DMS153 (cell line): ENCODE measurements around the gene CTAG1A.
A peak's percentile ranks its signal among the peaks of the same experiment; 100 is the strongest.
"Not testable (repeated sequence)": the region's sequence is repeated elsewhere in the genome, so short reads cannot be mapped to it uniquely, and the experiment has no call there.

ENCODE experiments used
- DNase-seq: peaks from one replicate; lab custom pipeline; 2025; lab: John Stamatoyannopoulos, UW

The CTAG1A gene

DNA sequence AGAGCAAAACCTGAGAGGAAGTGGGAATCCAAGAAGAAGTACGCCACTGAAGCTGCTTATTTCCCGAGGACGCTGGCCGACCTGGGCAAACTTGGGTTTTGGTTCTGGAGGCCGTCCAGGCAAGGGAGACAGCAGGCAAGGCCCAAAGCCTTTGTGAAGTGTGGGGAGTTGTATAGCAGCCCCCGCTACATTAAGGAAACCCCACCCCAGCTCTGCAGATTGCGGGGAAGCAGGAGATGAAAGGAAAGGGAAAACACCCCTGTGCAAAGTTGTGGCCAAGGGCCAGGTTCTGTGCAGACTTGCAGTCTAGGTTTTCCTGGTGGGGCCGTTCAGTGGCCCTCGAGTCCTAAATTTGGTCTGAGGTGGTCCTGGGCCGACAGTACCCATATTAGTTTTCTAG lies 11.9 kb upstream of the CTAG1A start:
- not testable (repeated sequence) for DNase-seq

DNA sequence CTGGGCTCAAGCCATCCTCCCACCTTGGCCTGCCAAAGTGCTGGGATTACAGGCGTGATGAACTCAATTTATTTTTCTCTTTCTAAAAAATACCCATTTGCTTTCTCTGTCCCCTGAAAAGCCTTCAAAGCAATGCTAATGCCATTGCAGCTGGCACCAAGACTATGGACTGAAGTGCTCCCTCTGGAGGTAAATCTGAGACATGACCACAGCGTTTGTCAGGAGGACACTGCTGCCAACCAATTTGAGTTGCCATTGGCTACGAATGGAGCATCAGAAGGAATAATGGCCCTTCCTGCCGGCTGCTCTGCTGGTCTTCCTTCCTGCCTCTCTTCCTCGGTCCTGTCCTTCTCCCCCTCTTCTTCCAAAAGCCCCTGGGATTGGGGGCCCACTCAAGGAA lies 9.9 kb upstream of the CTAG1A start:
- DNase-seq: not testable (repeated sequence)

DNA sequence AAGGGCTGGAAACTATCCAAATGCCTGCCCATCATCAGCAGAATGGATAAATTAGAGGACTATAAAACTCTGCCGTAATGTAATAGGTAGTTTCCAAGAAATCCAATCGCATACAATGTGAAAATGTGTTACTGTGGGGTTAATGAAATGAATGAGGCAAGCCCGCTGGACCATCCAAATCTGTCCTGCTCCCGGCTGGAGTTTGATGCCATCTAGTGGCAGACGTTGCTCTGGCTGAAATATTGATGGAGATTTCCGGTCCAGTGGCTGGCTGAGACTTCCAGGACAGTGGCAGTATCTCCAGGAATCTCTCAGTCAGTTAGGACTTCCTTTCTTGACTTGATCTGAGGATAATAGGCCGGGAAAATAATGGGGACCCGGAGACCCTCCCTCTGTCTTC lies 1.9 kb upstream of the CTAG1A start:
- DNase-seq: not testable (repeated sequence)

DNA sequence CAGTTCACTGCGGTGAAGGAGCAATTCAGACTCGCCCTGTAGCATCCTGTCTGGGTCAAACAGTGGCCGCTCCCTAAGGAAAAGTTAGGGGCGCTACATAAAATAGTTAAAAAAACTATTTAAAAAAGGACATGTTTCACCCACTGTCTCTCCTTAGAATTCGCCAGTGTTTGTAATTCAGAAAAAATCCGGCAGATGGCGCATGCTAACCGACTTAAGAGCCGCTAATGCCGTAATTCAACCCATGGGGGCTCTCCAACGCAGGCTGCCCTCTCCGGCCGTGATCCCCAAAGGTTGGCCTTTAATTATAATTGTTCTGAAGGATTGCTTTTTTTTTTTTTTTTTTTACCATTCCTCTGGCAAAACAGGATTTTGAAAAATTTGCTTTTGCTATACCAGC lies 5.5 kb downstream of the CTAG1A start:
- not testable (repeated sequence) for DNase-seq

DNA sequence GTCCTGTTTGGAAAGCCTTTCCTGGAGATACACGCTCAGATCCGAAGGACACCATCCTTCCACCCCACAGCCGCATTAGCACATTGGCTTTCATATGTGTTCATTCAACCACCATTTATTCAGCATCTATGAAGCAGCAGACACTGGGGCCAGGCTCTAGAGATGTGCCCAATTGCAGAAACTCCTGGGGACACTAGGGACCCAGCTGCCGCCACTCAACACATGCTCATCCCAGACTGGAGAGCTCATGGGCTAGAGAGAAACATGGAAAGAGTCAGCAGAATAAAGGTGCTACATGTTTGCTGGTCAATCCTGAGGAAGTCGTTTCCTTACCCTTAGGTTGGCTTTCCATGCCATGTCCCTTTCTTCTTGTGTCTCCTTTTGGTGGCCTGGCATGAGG lies 7.6 kb downstream of the CTAG1A start:
- DNase-seq: no peak

DNA sequence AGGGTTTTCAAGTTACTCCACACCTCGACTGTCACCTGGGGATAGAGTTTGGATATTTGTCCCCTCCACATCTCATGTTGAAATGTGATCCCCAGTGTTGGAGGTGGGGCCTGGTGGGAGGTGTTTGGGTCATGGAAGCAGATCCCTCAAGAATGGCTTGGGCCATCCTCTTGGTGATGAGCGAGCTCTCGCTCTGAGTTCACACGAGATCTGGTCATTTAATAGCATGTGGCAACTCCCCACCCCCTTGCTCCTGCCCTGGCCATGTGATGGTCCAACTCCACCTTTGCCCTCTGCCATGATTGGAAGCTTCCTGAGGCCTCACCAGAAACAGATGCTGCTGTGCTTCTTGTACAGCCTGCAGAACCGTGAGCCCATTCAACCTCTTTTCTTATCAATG lies 8.3 kb downstream of the CTAG1A start:
- no peak for DNase-seq

DNA sequence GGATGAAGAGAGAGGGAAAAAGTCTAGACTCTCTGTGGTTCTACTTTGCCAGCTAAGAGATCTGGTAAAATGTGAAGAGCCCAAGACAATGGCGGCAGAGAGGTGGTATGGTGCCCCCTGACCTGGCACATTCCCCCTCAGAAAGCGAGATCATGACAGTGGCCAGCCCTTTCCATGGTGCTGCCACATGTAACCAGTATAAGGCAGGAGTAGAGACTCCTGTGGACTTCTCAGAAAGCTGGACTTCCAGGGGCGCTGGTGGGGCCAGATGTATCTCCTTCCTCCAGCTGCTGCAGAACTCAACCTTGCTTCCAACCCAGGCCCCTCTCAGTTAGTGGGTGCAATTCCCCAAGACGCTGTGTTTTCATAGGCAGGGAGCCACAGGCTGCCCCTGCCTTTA lies 9.6 kb downstream of the CTAG1A start:
- no peak for DNase-seq

DNA sequence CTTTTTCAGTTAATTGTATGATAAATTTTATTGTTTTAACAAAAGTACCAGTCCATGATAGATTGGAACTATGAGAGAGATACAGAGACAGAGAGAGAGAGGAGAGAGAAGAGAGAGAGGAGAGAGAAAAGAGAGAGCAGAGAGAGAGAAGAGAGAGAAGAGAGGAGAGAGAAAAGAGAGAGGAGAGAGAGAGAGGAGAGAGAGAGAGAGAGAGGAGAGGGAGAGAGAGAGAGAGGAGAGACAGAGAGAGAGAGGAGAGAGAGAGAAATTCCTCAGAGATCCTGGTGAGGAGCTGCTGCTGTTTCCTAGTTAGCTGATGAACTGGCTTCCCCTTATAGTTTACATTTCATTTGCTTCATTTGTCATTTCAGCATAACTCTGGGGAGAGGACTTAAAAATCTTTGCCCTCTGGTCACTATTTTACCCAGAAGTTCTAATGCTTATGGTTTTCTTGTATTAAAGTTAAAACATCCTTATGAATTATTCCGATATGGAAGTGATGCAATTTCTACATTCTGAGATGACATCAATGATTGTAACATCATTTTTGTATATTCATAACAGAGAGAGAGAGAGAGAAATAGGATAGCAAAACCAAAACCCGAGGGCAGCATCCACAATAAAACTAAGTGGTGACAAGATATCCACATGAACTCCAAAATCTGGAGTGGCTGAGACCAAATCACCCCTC lies 10.8 kb downstream of the CTAG1A start:
- DNase-seq: no peak

DNA sequence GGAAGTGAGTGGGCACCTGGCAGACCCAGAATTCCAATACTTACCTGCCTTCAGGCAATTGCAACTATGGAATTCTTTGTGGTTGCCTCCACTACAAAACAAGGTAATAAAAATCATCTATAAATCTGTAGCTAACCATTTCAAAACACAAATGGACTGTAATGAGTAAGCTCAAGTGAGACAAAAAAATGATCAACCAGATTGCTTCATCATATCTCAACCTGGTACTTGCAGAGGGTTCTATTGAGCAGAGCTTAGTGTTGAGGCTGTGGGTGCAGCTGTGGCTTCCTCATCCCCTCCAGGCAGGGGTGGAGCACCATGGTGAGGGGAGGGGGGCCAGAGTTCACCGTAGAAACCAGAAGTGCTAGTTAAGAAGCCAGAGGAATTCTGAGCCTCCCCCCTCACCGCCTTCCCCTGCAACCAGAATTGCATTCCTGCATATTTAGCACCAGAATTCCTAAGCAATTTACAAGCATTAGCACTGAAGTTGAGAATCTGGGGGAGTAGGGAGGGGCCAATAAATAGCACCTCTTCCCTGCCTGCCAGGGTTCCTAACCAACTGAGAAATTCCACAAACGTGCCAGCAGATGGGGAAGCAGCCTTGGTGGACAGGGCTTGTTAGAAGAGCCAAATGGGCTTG lies 11.5 kb downstream of the CTAG1A start:
- DNase-seq: no peak

DNA sequence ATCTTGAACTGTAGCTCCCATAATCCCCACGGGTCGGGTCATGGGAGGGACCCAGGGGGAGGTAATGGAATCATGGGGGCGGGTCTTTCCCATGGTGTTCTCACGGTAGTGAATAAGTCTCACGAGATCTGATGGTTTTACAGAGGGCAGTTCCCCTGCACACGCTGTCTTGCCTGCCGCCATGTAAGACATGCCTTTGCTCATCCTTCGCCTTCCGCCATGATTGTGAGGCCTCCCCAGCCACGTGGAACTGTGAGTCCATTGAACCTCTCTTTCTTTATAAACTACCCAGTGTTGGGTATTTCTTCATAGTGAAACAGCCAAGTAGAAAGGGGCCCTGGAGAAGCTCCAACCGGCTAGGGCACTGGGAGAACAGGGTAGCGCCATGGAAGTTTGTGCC lies 12.3 kb downstream of the CTAG1A start:
- no peak for DNase-seq

DNA sequence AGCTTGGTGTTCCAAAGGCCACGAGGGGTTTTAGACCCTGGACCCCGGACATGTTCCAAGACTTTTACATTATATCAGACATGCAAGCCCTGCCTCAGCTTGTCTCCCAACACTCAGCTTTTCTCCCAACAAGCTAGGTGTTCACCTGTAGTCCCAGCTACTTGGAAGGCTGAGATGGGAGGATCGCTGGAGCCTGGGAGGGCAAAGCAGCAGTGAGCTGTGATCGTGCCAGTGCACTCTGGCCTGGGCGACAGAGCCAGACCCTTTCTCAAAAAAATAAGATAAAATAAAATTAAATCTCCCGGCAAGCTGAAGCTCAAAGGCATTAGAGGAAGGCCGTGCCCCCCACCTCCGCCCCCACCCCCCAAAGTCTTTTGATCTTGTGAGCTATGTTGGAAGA lies 13.7 kb downstream of the CTAG1A start:
- DNase-seq: no peak

DNA sequence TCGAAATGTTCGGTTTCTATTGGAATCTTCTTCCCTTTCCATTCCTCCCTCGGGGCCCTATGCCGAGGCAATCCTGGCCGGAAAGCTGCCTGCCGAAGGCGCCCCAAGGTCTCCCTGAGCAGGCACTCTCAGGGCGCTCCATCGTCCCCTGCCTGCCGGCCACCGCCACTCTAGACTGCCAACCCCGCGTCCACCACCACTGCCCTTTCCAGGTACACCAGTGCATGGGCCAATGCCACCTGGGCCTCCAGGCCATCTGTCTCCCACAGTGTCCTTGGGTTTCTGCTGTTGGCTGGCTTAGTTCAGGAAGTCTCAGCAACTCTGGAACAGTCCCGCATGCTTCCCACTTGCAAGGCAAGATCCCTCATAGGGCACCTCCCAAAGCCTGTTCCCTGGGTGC lies 14.6 kb downstream of the CTAG1A start:
- DNase-seq: no peak

DNA sequence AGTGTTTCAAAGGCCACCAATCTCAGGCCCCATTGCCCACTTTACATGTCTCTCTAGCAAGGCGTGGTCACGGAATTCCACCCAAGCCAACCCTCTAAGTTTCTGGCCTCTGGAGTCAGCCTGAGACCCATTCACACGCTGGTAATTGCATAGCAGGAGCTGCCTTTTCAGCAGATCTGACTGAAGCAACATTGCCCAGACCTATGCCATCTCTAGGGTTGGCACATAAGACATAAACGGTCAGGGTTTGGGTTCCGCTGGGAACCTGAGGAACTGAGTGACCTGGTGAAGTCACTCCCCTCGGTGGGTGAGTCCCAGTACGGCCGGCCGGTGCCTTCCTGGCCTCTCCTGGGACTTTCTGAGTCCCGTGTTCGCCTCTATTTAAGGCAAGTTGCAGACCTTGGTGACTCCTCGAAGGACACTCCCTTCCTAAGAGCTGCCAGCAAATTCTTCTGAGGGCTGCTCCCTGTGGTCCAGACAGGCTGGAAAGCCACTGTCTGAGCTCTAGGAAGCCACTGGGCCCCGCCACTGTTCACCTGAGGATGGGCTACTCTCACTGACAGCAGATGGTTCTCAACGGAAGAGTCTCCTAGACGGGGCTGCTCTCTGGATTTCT lies 15.9 kb downstream of the CTAG1A start:
- DNase-seq: no peak

DNA sequence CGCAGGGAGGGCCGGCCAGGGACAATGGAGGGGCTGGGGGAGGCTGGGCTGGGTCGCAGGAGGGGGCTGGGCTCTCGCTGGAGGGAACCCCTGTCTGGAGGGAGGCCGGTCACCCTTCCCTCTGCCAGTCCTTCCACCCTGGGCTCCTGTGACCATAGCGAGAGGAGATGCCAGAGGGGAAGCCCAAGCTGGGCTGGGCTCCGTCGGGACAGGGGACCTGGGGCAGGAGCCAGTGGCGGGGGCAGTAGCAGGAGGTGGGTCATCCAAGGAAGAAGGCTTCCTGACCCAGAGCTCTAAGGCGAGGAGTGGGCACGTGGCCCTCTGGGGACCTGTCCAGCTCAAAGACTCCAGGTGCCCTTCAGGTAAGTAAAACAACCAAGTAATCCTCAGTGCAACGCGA lies 17.3 kb downstream of the CTAG1A start:
- DNase-seq: no peak

DNA sequence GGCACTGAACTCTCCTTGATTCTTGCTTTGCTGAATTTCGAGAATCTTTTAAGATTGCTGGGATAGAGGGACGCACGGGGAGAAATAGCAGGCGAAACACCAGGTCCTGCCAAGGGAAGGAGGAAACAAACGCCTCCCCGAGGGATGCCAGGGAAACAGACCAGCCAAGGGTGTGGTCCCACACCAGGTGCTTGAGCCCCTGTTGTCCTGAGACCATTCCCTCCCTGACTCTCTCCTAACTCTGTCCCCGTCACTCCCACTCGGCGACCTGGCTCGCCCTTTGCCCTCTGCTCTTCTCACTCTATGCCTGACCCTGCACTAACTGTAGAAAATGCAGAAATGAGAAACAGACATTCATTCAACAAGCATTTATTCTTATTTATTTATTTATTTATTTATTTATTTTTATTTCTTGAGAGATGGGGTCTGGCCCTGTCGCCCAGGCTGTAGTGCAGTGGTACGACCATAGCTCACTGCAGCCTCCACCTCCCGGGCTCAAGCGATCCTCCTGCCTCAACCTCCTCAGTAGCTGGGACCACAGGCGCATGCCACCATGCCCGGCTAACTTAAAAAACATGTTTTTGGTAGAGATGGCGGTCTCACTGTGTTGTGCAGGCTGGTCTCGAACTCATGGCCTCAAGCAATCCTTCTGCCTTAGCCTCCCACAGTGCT lies 18.0 kb downstream of the CTAG1A start:
- DNase-seq: no peak

DNA sequence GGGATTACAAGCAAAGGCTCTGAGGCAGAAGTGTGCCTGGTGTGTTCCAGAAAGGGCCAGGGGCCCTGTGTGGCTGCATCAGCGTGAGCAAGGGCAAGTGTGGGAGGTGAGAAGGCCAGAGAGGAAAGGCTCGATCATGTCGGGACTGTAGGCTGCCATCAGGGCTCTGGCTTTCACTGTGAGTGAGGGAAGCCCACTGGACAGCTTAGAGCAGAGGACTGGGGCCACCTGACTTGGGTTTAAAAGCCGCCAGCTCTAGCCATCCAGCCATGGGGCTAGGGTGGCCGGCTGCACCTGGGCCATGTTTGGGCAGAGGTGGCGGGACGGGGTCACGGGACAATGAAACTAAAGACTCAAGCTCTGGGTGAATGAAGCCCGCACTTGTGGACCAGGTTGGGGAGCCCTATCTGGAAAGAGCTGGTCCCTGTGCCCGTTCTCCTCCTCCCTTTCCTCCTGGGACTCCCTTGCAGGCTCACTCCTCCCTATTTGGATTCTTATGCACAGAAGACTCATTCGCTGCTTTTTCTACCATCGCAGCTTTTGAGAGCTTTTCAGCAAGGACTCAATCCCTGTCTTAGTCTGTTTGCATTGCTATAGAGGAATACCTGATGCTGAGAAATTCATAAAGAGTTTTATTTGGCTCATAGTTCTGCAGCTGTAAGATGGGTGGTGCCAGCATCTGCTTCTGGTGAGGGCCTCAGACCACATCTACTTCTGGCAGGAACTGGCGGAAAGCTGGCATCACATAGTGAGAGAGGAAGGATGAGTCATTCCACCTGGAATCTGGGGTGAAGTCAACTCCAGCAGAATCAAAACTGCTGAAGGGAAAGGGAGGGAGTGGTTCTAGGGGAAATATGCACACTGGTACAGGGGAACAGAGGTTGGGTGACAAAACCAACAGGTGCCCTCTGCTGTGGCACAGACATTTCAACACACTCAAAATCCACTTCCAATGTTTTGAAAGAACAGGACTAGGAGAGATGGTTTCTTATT lies 18.8 kb downstream of the CTAG1A start:
- peak; percentile 24 for DNase-seq

DNA sequence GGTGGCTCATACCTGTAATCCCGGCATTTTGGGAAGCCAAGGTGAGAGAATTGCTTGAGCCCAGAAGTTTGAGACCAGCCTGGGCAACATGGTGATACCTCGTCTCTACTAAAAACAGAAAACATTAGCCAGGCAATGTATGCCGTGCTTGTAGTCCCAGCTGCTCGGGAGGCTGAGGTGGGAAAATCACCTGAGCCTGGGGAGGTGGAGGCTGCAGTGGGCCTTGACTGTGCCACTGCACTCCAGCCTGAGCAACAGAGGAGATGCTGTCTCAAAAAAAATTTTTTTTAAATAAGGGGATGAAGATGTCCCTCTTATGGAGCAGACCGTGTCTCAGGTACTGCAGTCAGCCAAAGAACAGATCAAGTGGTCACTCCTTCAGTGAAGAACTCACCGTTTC lies 20.6 kb downstream of the CTAG1A start:
- no peak for DNase-seq

DNA sequence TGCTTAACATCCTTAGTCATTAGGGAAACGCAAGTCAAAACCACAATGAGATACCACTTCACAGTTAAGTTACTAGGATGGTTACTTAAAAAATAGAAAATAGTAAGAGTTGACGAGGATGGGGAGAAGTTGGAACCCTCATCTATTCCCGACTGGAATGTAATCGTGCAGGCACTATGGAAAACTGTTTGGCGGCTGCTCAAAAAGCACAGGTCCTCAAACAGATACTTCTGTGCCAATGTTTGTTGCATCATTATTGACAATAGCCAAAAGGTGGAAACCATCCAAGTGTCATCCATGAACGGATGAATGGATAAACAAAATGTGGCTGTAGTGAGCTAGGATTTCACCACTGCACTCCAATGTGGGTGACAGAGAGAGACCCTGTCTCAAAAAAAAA lies 22.4 kb downstream of the CTAG1A start:
- DNase-seq: peak; percentile 74

DNA sequence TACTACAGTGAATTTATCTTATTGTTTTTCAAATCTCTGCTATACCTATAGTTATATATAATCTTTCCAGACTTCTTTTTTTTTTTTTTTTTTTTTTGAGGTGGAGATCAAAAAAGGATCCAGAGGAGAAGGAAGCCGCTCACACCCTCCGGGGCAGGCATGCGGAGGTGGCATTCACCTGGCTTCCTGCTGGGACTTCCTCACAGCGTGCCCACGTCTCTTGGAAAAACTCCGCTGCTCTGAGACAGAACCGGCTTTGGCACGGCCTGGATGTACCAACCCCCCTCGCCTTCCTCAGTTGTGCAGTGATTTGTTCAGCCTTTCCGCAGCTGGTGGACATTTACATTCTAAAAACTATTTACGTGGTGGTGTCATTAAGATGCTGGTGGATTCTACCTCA lies 23.0 kb downstream of the CTAG1A start:
- not testable (repeated sequence) for DNase-seq

DNA sequence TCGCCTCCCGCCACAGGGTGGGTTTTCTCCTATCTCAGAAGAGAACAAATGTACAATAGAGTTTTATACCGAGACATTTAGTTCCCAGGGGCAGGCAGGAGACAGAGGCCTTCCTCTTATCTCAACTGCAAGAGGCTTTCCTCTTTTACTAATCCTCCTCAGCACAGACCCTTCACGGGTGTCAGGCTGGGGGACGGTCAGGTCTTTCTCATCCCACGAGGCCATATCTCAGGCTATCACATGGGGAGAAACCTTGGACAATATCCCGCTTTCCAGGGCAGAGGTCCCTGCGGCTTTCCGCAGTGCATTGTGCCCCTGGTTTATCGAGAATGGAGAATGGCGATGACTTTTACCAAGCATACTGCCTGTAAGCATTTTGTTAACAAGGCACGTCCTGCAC lies 23.9 kb downstream of the CTAG1A start:
- DNase-seq: not testable (repeated sequence)

DNA sequence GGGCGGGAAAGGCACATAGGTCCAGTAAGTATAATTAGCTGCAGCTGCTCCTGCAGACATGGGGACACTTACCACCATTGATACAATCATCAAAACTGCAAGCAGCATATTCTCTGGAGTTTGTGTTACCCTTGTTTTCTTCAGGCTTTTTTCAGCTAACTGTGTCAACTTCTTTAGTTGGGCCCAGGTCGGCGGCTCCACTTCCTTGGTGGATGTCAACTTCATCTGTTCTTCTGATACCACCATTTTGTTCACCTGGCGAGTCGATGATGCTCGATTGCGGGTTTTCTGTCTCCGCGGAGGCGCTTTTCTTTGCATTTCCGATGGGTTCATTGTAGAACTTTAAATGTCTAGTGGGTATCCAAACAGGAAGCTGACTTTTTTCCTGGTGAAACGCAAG lies 26.2 kb downstream of the CTAG1A start:
- DNase-seq: not testable (repeated sequence)

DNA sequence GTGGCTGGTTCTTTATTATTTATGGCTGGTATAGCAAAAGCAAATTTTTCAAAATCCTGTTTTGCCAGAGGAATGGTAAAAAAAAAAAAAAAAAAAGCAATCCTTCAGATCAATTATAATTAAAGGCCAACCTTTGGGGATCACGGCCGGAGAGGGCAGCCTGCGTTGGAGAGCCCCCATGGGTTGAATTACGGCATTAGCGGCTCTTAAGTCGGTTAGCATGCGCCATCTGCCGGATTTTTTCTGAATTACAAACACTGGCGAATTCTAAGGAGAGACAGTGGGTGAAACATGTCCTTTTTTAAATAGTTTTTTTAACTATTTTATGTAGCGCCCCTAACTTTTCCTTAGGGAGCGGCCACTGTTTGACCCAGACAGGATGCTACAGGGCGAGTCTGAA lies 28.7 kb downstream of the CTAG1A start:
- not testable (repeated sequence) for DNase-seq
